WERI-Rb-1 (cell line): ENCODE results near the gene HERC6.
"Not testable (repeated sequence)": the region's sequence is repeated elsewhere in the genome, so short reads cannot be mapped to it uniquely, and the experiment has no call there.

Experiments
- DNase-seq: peaks from one replicate; pipeline ENCODE4 v3.0.0-alpha.2; 2020
- H3K27ac ChIP-seq: fragments of 250-450 bp; sonication (Bioruptor Pico); 2 replicates; pipeline ENCODE4 v1.5.1; 2020; ENCODE audit warnings: mild to moderate bottlenecking, moderate library complexity
- H3K27me3 ChIP-seq: fragments of 250-450 bp; sonication (Bioruptor Pico); 2 replicates; pipeline ENCODE4 v1.5.1; 2021; ENCODE audit warnings: mild to moderate bottlenecking, low read depth, moderate library complexity; ENCODE audit not compliant: insufficient read depth, severe bottlenecking
- H3K36me3 ChIP-seq: fragments of 250-450 bp; sonication (Bioruptor Pico); 2 replicates; pipeline ENCODE4 v1.5.1; 2020; ENCODE audit warnings: mild to moderate bottlenecking, moderate library complexity
- H3K4me3 ChIP-seq: 2 replicates; pipeline ENCODE4 v1.5.1; 2011; ENCODE audit warnings: low read depth, mild to moderate bottlenecking, control low read depth, low read length
- H3K9me3 ChIP-seq: fragments of 250-450 bp; sonication (Bioruptor Pico); 2 replicates; pipeline ENCODE4 v1.5.1; 2021; ENCODE audit warnings: mild to moderate bottlenecking, moderate library complexity; ENCODE audit not compliant: severe bottlenecking
- CTCF ChIP-seq: IDR thresholded peaks from 2 replicates; pipeline ENCODE4 v1.5.1; 2011; ENCODE audit warnings: low read depth, mild to moderate bottlenecking, control low read depth, inconsistent platforms, low read length

Gene HERC6

GRCh38 chr4:88445252-88445651 lies 66.6 kb downstream of the HERC6 start:
- no peaks in the 10 kb centered on the region for H3K27me3 ChIP-seq
- H3K4me3 ChIP-seq: no peak overlapping the region
- H3K9me3 ChIP-seq: no peaks in the 10 kb centered on the region
- no peak for DNase-seq
- no peak overlapping the region for H3K27ac ChIP-seq
- no peaks in the 10 kb centered on the region for H3K36me3 ChIP-seq
- TF ChIP-seq CTCF: no peak

DNA sequence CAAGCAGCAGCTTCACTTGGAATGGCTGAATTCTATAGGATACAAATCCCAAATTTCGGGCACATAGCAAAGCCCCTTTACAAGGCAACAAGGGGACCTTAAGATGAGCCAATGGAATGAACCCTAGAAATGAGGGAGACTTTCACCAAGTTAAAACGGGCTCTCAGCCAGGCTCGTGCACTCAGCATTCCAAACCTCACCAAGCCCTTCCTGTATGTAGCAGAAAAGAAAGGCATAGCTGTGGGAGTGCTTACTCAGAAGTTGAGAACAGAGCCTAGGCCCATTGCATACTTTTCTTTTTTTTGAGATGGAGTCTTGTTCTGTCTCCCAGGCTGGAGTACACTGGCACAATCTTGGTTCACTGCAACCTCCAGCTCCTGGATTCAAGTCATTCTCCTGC lies 67.5 kb downstream of the HERC6 start:
- no peaks in the 10 kb centered on the region for H3K27me3 ChIP-seq
- H3K4me3 ChIP-seq: no peak overlapping the region
- DNase-seq: no peak
- no peak for TF ChIP-seq CTCF
- H3K27ac ChIP-seq: no peak overlapping the region
- no peaks in the 10 kb centered on the region for H3K9me3 ChIP-seq
- no peaks in the 10 kb centered on the region for H3K36me3 ChIP-seq

DNA sequence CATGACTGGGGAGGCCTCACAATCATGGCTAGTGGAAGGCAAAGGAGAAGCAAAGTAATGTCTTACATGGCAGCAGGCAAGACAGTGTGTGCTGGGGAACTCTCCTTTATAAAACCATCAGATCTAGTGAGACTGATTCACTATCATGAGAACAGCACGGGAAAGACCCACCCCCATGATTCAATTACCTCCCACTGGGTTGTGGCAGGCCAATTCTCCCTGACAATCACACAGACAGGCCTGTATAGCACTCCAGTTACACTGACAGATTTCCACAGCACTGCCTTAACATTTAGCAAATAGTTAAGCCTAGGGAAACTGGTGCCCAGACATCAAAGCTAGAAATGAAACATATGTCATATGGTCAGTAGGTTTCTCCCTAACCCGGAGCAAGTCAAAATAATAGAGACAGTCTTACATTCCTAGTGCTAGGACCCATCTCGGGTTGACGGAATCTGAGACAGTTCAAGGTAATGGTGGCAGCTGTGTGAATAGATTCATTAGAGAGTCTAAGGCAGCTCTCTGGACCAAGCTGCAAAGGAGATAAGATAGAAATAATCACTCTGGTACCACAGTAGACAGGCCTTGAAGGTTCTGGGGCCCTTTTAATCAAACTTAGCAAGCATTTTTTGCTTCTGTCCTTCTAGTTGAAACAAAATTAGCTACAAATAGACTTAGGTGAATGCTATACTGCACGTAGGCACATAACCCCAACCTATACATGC lies 68.9 kb downstream of the HERC6 start:
- TF ChIP-seq CTCF: no peak
- no peak overlapping the region for H3K27ac ChIP-seq
- DNase-seq: no peak

DNA sequence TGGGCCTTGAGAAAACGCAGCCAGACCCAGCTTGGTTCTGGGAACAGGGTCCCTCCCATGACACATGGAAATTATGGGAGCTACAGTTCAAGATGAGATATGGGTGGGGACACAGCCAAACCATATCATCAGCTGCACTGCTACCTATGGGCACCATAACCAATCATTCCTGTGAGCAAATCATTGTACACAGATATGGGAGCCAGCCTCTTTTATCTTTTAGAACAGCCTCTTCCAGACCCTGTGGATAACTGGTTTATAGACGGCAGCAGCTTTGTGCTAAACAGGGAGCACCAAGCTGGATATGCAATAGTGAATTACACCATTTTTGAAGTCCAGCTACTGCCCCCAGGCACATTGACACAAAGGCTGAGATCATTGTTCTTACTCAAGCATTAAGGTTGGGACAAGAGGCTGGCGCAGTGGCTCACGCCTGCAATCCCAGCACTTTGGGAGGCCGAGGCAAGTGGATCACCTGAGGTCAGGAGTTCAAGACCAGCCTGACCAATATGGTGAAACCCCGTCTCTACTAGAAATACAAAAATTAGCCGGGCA lies 69.6 kb downstream of the HERC6 start:
- not testable (repeated sequence) for H3K4me3 ChIP-seq, DNase-seq, H3K36me3 ChIP-seq

More for the DNA sequence above, 68.9 kb downstream of the HERC6 start:
- H3K27me3 ChIP-seq: no peaks in the 10 kb centered on the region
- H3K36me3 ChIP-seq: no peaks in the 10 kb centered on the region
- no peak overlapping the region for H3K4me3 ChIP-seq
- H3K9me3 ChIP-seq: no peaks in the 10 kb centered on the region

GRCh38 chr4:88448889-88449288 lies 70.2 kb downstream of the HERC6 start:
- Histone ChIP-seq H3K9me3 (no peaks in the 10 kb centered on the region), H3K36me3 (no peaks in the 10 kb centered on the region), H3K4me3 (no peak overlapping the region), H3K27ac (no peak overlapping the region), H3K27me3 (no peaks in the 10 kb centered on the region)
- no peak for TF ChIP-seq CTCF
- no peak for DNase-seq

More for the DNA sequence above, 69.6 kb downstream of the HERC6 start:
- H3K9me3 ChIP-seq, H3K27ac ChIP-seq, H3K27me3 ChIP-seq: not testable (repeated sequence)

DNA sequence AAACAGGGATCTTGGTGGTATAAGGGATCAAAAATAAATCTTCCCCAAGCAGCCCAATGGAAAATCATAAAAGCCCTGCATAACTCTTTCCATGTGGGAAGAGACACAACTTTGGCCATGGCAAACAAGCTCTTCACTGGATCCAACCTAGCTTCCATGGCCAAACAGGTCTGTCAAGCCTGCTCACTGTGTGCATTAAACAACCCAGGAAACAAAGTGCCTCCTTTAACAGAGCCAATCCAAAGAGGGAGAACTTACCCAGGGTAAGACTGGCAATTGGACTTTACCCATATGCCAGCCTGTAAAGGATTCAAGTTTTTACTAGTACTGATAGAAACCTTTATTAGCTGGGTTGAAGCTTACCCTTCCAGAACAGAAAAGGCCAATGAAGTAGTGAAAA lies 70.6 kb downstream of the HERC6 start:
- H3K4me3 ChIP-seq: no peak overlapping the region
- H3K9me3 ChIP-seq: no peaks in the 10 kb centered on the region
- H3K27me3 ChIP-seq: no peaks in the 10 kb centered on the region
- DNase-seq: no peak
- no peak overlapping the region for H3K27ac ChIP-seq
- no peak for TF ChIP-seq CTCF
- H3K36me3 ChIP-seq: no peaks in the 10 kb centered on the region
